ENCODE data around the gene PDE7B.

DNA sequence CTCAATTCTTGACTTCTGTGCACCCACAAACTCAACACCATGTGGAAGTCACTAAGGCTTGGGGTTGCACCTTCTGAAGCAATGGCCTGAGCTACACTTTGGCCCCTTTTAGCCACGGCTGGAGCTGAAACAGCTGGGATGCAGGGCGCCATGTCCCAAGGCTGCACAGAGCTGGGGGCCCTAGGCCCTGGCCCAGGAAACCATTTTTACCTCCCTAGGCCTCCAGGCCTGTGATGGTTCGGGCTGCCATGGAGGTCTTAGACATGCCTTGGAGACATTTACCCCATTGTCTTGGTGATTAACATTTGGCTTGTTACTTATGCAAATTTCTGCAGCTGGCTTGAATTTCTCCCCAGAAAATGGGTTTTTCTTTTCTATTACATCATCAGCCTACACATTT, 311.8 kb downstream of the PDE7B start:
- TF ChIP-seq, protein P1, sequence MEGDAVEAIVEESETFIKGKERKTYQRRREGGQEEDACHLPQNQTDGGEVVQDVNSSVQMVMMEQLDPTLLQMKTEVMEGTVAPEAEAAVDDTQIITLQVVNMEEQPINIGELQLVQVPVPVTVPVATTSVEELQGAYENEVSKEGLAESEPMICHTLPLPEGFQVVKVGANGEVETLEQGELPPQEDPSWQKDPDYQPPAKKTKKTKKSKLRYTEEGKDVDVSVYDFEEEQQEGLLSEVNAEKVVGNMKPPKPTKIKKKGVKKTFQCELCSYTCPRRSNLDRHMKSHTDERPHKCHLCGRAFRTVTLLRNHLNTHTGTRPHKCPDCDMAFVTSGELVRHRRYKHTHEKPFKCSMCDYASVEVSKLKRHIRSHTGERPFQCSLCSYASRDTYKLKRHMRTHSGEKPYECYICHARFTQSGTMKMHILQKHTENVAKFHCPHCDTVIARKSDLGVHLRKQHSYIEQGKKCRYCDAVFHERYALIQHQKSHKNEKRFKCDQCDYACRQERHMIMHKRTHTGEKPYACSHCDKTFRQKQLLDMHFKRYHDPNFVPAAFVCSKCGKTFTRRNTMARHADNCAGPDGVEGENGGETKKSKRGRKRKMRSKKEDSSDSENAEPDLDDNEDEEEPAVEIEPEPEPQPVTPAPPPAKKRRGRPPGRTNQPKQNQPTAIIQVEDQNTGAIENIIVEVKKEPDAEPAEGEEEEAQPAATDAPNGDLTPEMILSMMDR (conservative IDR thresholded peaks at IDR 0.05; ENCODE audit: low read depth, low read length), result no peak
- TF ChIP-seq EZH2 (IDR thresholded peaks at IDR 0.05; ENCODE audit: borderline replicate concordance, low read depth, low read length, poor library complexity, severe bottlenecking), result no peak

All from A673 (cell line).